Kasumi-1 (cell line): ENCODE measurements around the gene PMF1.
"Not testable (repeated sequence)": the region's sequence is repeated elsewhere in the genome, so short reads cannot be mapped to it uniquely, and the experiment has no call there.

Source experiments
- DNase-seq, 2 experiments: peaks; one replicate each; lab custom pipeline; 2025; lab: John Stamatoyannopoulos, UW

Gene PMF1

DNA sequence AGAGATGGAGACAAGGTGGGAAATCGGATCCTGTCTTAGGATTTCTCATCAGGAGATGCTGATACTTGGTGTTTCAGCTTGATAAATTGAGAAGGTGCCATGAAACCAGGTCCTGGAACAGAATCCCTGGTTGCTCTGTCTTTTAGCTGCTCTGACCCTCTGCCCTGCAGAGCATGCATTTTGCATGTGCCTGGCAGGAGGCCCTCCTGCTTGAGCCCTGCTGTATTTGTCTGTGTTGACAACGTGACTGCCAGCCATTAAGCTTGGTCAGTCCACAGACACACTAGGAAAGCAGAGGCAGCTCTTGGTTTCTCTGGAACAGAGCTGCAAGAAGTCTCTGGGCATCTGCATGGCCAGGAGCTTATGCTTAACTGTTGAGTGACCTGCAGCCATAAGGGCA is 16.4 kb upstream of the PMF1 start:
- no peak for DNase-seq

- DNase-seq: no peak
Observed at GRCh38 chr1:156198831-156199349, 13.9 kb upstream of the PMF1 start.

GRCh38 chr1:156200044-156200443 is 12.8 kb upstream of the PMF1 start:
- DNase-seq: no peak

DNA sequence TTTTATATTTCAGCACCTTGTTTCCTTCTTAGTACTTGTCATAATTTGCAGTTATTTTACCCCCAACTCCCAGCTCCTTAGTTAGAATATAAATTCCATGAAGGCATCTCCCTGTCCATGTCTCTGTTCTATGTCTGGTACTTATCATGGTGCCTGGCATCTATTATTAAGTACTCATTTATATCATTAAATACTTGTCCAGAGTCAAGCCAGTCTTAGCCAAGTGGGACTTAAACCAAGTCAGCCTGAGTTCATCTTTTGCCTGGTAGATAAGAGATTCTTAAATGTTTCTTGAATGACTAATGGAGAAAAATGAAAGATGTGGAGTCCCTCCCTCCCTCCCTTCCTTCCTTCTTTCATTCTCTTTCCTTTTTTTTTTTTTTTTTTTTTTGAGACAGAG is 9.5 kb upstream of the PMF1 start:
- DNase-seq: no peak

- no peak for DNase-seq
Observed at GRCh38 chr1:156204686-156205085, 8.1 kb upstream of the PMF1 start.

GRCh38 chr1:156211243-156211642 is 1.6 kb upstream of the PMF1 start:
- no peak for DNase-seq

GRCh38 chr1:156212130-156212529 is 677 bp upstream of the PMF1 start:
- DNase-seq: no peak

GRCh38 chr1:156213644-156213966 is 798 bp downstream of the PMF1 start:
- DNase-seq: no peak

DNA sequence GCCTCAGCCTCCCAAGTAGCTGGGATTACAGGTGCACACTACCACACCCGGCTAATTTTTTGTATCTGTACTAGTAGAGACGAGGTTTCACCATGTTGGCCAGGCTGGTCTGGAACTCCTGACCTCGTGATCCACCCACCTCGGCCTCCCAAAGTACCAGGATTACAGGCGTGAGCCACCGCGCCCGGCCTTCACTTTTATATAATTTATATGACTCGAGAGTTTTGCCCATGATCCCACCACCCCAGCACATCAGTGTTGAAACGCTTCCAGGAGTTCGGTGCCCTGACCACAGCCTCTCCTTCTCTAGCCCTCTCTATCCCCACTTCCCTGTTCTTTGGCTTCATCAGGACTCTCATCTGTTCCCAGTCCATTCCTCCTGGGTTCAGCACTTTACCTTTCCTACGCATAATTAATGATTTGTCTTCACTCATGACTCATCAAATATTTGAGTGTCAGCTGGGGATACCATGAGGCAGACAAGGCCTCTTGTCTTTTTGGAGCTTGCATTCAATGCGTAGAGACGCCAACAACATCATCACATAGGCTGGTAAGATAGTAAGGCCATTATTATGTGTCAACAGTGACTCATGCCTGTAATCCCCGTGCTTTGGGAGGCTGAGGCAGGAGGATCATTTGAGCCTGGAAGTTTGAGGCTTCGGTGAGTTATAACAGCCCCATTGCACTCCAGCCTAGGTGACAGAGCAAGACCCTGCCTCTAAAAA is 1.4 kb downstream of the PMF1 start:
- no peak for DNase-seq

- not testable (repeated sequence) for DNase-seq
Observed at GRCh38 chr1:156216361-156217086, 3.7 kb downstream of the PMF1 start.

GRCh38 chr1:156217871-156218270 is 5.1 kb downstream of the PMF1 start:
- peak; percentile 17 to 26 for DNase-seq

- no peak for DNase-seq
Observed at GRCh38 chr1:156220226-156220625, 7.4 kb downstream of the PMF1 start.

GRCh38 chr1:156221986-156222692 is 9.3 kb downstream of the PMF1 start:
- no peak for DNase-seq

DNA sequence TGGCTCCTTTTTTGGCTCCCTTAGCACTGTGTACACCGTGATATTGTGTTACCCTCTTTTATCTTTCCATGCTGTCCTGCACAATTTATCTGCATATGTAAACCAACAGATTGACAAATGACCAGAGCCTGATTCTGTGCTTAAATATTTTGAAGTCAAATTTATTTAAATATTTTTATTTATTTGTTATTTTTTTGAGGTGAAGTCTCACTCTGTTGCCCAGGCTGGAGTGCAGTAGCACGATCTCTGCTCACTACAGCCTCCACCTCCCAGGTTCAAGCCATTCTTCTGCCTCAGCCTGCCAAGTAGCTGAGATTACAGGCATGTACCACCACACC is 12.8 kb downstream of the PMF1 start:
- no peak for DNase-seq

DNA sequence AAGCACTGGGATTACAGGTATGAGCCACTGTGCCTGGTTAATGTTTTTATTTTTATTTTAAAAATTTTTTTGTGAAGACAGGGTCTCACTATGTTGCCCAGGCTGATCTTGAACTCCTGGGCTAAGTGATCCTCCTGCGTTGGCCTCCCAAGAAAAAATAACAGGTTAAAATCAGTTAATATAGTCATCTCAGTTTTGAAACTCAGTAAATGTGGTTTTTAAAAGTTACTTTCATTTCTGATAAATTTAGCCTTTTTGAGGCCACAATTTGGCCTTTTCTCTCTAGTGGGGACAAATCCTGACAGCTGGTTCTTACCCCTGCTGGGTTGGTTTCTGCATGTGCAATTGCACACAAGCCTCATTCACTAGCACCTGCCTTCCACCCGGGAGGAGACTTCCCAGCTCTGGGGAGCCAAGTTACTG is 13.3 kb downstream of the PMF1 start:
- no peak for DNase-seq

GRCh38 chr1:156226782-156227181 is 14.0 kb downstream of the PMF1 start:
- no peak for DNase-seq

GRCh38 chr1:156228501-156228900 is 15.7 kb downstream of the PMF1 start:
- DNase-seq: no peak

DNA sequence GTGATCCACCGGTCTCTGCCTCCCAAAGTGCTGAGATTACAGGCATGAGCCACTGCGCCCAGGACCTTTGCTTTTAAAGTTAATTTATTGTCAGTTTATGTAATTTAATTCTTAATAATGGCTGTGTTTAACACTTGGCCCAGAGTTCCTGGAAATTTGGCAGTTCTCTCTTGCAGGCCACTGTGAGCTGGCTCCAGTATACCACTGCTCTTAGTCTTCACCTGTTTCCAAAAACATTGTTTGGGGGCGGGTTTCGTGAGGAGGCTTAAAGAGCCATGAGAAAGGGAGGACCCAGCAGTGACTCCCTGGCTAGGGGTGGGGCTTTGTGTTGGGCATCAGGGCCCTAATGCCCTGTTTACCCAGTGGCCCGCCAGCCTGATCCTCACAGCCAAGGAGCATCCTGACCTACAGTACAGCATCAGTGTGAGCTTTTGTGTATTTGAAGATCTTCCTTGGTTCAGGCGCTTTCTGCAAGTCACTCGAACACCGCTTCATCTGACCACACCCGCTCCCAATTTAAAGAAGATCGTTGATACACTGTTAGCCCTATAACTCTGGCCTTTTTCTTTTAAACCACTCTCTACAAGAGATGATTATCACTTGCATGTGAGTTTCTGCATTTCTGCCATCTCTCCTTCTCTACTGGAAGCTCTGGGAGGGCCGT is 17.1 kb downstream of the PMF1 start:
- no peak for DNase-seq

DNA sequence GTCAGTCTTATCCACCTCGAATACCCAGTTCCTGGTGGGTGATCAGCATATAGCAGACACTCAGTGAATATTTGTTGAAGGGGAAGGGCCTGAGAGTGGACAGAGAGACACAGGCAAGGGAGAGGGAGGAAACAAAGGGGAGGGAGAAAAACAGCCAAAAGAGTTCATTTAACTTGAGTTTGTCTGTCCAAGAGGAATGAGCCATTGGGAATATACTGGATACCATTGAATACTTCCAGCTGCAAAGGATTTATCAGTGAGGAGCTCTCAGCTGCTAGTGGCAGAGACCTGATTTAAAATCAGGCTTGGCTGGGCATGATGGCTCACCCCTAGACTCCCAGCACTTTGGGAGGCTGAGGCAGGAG is 17.6 kb downstream of the PMF1 start:
- DNase-seq: no peak

DNA sequence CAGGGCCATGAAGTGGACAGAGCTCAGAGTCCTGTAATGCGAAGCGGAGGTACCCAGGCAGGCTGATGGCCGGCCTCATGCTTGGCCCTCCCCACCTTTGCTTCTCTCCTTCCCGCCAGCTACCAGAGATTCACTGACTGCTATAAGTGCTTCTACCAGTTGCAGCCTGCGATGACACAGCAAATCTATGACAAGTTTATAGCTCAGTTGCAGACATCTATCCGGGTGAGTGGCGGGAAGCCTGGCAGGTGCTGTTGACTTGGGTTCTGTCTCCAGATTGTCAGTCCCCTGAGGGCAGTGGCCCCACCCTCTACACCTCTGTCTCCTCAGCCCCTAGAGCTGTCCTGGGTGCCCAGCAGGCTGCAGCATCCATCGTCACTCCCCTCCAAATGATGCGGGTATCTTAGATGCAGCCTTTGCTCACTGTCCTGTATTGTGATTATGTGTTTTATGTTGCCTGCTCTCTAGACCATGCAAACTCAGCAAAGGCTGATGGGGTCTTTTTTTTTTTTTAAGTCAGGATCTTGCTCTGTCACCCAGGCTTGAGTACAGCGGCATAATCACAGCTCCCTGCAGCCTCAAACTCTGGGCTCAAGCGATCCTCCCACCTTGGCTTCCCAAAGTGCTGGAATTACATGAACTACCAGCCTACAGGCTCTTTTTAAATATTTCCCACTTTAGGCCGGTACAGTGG is 19.5 kb downstream of the PMF1 start:
- no peak for DNase-seq

DNA sequence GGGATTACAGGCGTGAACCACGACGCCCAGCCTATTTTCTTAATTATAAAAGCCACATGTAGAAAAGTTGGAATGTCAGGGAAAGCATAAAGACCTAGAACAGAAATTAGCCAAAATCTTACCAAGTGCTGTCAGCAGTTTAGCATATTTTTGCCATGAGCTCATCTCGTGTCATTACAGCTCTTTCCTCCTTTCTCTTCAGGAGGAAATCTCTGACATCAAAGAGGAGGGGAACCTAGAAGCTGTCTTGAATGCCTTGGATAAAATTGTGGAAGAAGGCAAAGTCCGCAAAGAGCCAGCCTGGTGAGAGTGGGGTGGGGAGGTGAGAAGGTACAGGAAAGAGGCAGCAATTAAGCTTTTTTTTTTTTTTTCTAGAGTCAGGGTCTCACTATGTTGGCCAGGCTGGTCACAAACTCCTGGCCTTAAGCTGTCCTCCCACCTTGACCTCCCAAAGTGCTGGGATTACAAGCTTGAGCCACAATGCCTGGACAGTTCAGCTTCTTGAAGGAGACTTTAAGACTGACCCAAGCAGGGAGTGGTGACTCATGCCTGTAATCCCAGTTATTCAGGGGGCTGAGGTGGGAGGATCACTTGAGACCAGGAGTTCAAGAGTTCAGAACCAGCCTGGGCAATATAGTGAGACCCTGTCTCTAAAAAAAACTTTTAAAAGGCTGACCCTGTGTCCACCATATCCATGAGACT is 20.8 kb downstream of the PMF1 start:
- no peak for DNase-seq
